Measurements from ENCODE around the gene SERINC5.

The SERINC5 gene

DNA sequence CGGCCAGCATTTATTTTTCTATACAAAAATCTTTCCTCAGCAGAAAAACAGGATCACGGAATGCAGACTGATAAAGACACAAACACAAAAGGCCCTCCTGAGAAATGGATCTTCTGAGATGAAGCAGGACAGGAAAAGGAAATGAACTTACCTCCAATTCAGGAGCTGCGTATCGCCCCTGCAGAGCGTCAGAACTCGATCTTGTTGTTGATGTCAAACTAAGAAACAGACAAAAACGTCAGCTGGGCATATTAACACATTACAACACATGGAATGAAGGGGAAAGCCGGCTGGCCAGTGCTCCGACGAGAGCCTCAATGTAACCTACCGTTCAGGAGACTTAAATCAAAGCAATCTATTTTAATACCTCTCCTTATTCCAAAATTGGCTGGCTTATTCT lies 105.1 kb downstream of the SERINC5 start:
- TF ChIP-seq MAX (IDR thresholded peaks at IDR 0.05; ENCODE audit: low read depth, low read length) (no peak), POLR2A (IDR thresholded peaks at IDR 0.05; ENCODE audit: extremely low read depth, insufficient read length) (no peak), MYC (IDR thresholded peaks at IDR 0.05; ENCODE audit: low read depth, low read length) (no peak)
- TF ChIP-seq, protein P1, sequence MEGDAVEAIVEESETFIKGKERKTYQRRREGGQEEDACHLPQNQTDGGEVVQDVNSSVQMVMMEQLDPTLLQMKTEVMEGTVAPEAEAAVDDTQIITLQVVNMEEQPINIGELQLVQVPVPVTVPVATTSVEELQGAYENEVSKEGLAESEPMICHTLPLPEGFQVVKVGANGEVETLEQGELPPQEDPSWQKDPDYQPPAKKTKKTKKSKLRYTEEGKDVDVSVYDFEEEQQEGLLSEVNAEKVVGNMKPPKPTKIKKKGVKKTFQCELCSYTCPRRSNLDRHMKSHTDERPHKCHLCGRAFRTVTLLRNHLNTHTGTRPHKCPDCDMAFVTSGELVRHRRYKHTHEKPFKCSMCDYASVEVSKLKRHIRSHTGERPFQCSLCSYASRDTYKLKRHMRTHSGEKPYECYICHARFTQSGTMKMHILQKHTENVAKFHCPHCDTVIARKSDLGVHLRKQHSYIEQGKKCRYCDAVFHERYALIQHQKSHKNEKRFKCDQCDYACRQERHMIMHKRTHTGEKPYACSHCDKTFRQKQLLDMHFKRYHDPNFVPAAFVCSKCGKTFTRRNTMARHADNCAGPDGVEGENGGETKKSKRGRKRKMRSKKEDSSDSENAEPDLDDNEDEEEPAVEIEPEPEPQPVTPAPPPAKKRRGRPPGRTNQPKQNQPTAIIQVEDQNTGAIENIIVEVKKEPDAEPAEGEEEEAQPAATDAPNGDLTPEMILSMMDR (IDR thresholded peaks at IDR 0.05; ENCODE audit: low read depth, low read length): no peak
- H3K4me3 ChIP-seq (ENCODE audit: low read depth, low read length): no peak overlapping the region
- no peak for DNase-seq (ENCODE audit: low read depth)

DNA sequence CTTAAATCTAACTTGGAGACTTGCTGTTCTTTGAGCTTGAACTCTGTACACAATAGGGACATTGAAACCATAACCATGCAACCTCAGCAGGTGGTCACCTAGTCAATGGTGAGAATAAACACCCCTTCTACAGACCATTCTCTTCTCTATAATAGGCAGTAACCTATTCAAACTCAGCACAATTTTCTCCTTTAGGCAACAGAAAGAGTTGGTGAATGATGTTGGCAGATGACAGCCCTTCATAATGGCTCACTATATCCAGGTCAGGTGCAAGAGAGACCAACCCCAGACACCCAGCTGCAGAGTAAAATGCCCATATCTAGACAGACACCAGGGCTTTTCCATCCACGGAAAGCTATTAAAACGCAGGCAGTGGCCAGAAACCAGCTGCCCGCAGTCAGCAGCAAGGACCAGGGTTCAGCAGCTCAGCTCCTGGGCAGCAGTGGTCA lies 106.7 kb downstream of the SERINC5 start:
- TF ChIP-seq, protein P1 (IDR thresholded peaks at IDR 0.05; ENCODE audit: low read depth, low read length): no peak
- TF ChIP-seq MAX (IDR thresholded peaks at IDR 0.05; ENCODE audit: low read depth, low read length) (no peak), MYC (IDR thresholded peaks at IDR 0.05; ENCODE audit: low read depth, low read length) (no peak), POLR2A (IDR thresholded peaks at IDR 0.05; ENCODE audit: extremely low read depth, insufficient read length) (no peak)
- no peak overlapping the region for H3K4me3 ChIP-seq (ENCODE audit: low read depth, low read length)
- DNase-seq (ENCODE audit: low read depth): no peak

DNA sequence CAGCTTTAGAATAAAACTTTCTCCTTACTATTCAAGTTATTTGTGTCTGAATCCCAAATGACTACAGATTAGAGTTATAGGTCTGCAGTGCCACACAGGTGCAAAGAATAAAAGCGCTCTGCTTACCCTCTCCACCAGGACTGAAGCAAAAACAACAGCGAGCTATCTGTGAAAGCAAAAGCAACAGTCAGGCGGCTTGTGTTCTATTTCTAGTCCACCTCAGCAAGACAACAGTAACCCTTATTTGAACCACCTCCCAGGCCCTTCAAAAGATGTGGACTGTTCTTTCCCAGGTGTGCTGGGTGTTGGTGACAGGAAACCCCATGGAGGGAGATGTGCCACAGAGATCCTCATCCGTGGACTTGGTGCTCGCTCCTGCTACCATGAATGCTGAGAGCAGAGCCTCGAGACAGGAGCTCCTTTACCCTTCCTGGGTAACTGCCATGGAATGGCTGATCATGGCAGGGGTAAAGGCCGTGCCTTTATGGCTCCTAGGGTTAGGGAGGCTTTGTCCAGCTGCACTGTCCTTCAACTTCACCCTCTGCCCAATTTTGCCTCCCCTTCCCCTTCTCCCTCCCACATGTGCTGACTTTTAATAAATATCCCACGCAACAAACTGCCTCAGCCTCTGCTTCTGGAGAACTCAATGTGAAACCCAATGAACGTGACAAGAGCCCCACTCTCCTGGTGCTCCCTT lies 108.6 kb downstream of the SERINC5 start:
- H3K4me3 ChIP-seq (ENCODE audit: low read depth, low read length): no peak overlapping the region
- TF ChIP-seq, protein P1 (IDR thresholded peaks at IDR 0.05; ENCODE audit: low read depth, low read length): no peak
- TF ChIP-seq MYC (IDR thresholded peaks at IDR 0.05; ENCODE audit: low read depth, low read length) (no peak), MAX (IDR thresholded peaks at IDR 0.05; ENCODE audit: low read depth, low read length) (no peak), POLR2A (IDR thresholded peaks at IDR 0.05; ENCODE audit: extremely low read depth, insufficient read length) (no peak)
- DNase-seq (ENCODE audit: low read depth): no peak

DNA sequence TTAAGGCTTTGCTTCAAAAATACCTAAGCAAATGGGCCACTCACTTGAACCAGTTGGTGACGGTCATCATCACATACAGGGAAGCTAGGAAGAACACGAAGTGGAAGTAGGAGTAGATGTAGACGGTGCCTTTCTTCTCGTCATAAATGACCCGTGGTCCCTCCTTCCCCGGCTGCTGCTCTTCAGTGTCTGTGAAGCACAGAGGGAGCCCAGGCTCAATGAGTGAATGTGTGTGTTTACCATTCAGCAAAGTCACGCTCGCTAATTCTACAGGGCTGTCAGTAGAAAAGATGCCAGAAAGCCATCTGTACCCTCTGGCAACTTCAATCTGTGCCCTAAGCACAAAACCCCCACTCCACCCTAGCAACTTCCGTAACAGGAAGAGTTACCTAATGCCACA lies 109.8 kb downstream of the SERINC5 start:
- TF ChIP-seq POLR2A (IDR thresholded peaks at IDR 0.05; ENCODE audit: extremely low read depth, insufficient read length) (no peak), MYC (IDR thresholded peaks at IDR 0.05; ENCODE audit: low read depth, low read length) (no peak), MAX (IDR thresholded peaks at IDR 0.05; ENCODE audit: low read depth, low read length) (no peak)
- TF ChIP-seq, protein P1 (IDR thresholded peaks at IDR 0.05; ENCODE audit: low read depth, low read length): no peak
- no peak for DNase-seq (ENCODE audit: low read depth)
- no peak overlapping the region for H3K4me3 ChIP-seq (ENCODE audit: low read depth, low read length)

DNA sequence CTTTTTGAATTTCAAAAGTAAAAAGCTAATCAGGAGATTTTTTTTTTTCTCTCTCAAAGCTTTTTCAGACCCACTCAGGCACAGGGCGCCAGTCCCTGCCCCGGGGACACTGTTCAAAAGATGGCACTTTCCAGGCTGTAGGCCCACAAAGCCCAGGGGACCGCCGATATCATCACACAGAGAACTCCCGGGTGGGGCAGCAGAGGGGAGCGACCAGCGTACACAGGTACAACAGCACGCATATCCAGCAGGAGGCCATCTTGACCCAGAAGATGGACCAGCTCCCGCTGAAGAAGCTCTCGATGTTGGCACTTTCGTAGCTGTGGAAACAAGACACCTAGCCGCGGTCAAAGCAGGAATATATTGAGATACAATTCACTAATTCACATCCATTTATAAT lies 112.4 kb downstream of the SERINC5 start:
- TF ChIP-seq MAX (IDR thresholded peaks at IDR 0.05; ENCODE audit: low read depth, low read length) (no peak), MYC (IDR thresholded peaks at IDR 0.05; ENCODE audit: low read depth, low read length) (no peak), POLR2A (IDR thresholded peaks at IDR 0.05; ENCODE audit: extremely low read depth, insufficient read length) (no peak)
- TF ChIP-seq, protein P1 (IDR thresholded peaks at IDR 0.05; ENCODE audit: low read depth, low read length): no peak

More for the DNA sequence above, 112.4 kb downstream of the SERINC5 start:
- DNase-seq (ENCODE audit: low read depth): no peak
- no peak overlapping the region for H3K4me3 ChIP-seq (ENCODE audit: low read depth, low read length)

Data from NB4 (cell line).